GM12878 (cell line): ENCODE data around the gene SREK1.

Source experiments
- EZH2 ChIP-seq: IDR thresholded peaks from 2 replicates; pipeline ENCODE4 v1.6.1; 2012; ENCODE audit warnings: low read depth, mild to moderate bottlenecking, control low read depth, inconsistent platforms, low read length, borderline replicate concordance; ENCODE audit not compliant: control insufficient read depth
- HDGF ChIP-seq: fragments of 450-650 bp; IDR thresholded peaks from 2 replicates; pipeline ENCODE4 v1.6.1; 2016; ENCODE audit warnings: antibody characterized with exemption
- POLR2A ChIP-seq: IDR thresholded peaks from 2 replicates; pipeline ENCODE4 v1.6.1; 2011; ENCODE audit warnings: low read depth, mild to moderate bottlenecking, low read length
- WRNIP1 ChIP-seq: IDR thresholded peaks from 2 replicates; pipeline ENCODE4 v1.6.1; 2011; ENCODE audit warnings: low read depth, low read length, improper control_type of control experiment, borderline replicate concordance
- TF ChIP-seq, protein P1 (sequence below): IDR thresholded peaks from 2 replicates; pipeline ENCODE4 v1.6.1; 2012; ENCODE audit warnings: mild to moderate bottlenecking, low read depth, low read length

DNA sequence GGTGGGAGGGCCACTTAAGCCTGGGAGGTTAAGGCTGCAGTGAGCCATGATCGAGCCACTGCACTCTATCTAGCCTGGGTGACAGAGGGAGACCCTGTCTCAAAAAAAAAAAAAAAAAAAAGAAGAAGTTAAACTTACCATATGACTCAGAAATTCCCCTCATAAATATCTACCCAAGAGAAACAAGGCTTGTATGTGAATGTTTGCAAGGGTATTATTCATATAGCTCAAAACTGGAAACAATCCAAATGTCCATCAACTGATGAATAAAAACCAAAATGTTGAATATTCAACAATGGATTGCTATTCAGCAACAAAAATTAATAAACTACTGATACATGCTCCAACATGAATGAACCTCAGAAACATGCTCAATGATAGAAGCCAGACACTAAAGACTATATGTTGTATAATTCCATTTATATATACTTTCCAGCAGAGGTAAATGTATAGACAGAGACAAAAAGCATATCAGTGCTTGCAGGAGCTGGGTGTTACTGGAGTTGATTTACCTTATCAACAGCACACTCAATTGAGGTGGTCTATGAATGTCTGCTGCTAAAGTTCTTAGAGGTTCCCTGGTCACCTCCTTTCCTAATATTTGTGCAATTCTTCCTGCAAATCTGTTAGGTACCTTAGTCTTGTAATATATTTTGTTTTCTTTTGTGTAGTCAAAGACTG, 5.3 kb upstream of the SREK1 start:
- TF ChIP-seq POLR2A (no peak), WRNIP1 (no peak), HDGF (no peak), EZH2 (no peak)
- TF ChIP-seq, protein P1, sequence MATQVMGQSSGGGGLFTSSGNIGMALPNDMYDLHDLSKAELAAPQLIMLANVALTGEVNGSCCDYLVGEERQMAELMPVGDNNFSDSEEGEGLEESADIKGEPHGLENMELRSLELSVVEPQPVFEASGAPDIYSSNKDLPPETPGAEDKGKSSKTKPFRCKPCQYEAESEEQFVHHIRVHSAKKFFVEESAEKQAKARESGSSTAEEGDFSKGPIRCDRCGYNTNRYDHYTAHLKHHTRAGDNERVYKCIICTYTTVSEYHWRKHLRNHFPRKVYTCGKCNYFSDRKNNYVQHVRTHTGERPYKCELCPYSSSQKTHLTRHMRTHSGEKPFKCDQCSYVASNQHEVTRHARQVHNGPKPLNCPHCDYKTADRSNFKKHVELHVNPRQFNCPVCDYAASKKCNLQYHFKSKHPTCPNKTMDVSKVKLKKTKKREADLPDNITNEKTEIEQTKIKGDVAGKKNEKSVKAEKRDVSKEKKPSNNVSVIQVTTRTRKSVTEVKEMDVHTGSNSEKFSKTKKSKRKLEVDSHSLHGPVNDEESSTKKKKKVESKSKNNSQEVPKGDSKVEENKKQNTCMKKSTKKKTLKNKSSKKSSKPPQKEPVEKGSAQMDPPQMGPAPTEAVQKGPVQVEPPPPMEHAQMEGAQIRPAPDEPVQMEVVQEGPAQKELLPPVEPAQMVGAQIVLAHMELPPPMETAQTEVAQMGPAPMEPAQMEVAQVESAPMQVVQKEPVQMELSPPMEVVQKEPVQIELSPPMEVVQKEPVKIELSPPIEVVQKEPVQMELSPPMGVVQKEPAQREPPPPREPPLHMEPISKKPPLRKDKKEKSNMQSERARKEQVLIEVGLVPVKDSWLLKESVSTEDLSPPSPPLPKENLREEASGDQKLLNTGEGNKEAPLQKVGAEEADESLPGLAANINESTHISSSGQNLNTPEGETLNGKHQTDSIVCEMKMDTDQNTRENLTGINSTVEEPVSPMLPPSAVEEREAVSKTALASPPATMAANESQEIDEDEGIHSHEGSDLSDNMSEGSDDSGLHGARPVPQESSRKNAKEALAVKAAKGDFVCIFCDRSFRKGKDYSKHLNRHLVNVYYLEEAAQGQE, result no peak
